Measurements from ENCODE around the gene ABCA5. TPM values are rescaled to one million over a fixed set of nuclear protein-coding genes. Genes with fewer than 3 reads are reported as not detected.

The ABCA5 gene
- total RNA-seq, 4 donors from 2014 or later = 62.8 to 228 (median 123) TPM

DNA sequence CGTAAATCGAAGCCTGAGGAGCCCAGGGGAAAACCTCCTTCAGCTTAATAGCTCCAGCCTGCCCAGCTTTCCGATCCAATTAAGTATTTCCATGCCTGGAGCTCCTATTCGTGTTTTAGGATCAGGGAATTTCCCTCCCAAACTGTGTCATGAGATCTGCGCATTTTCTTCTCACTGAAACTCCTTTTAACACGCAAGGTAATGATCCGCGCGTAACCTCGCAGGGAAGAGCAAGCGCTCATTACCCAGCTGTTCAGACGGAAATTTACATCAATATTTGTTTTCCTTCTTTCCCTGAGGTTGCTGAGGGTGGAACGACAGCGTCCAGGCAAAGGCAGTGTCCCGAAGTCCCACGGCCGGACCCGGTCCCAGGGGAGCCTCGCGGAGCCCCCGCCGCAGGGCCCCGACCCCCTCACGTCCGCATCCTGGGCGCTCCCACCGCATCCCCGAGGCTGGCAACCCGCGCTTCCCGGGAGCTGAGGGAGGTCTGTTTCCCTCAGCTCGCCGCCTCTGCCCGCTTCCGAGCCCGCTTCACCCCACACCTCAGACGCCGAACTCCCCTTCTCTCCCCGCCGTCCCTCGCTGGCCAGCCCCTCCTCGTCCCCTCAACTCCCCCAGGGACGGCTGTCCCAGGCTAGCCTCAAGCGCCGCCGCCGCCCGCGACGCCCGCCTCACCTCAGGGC, 415 bp downstream of the ABCA5 start:
- Histone ChIP-seq H3K27ac (peak overlapping the region; percentile 91 to 98 (median 97)), H3K36me3 (no peaks in the 10 kb centered on the region), H3K27me3 (no peaks in the 10 kb centered on the region), H3K4me1 (peaks cover 25 to 34% of the 10 kb centered on the region in 2 donors), H3K9me3 (no peaks in the 10 kb centered on the region), H3K4me3 (peak overlapping the region; percentile 79 to 94 (median 90))
- ATAC-seq (peak; percentile 34 to 42), DNase-seq (no peak)
- in situ Hi-C loops (cut with MboI; ENCODE audit: low sequenced_read_pairs in 4 of 4) = loop anchor here in 2 of 4 donors (5.0 to 25.0 kb wide), 3 partner anchors 196 to 836 kb away; partner anchors contain the start of gene KCNJ2 (in 1 of the 2)
- intact Hi-C loops (cut with DNase I; ENCODE audit: low total_unique reads) = loop anchor here (5.0 to 10.0 kb wide), 2 partner anchors 196 to 818 kb away; no protein-coding TSS in a partner anchor
- TF ChIP-seq POLR2A (IDR thresholded peaks at IDR 0.05) (no peak), CTCF (IDR thresholded peaks at IDR 0.05 in 4 of 5, conservative IDR thresholded peaks at IDR 0.05 in 1 of 5) (no peak)

DNA sequence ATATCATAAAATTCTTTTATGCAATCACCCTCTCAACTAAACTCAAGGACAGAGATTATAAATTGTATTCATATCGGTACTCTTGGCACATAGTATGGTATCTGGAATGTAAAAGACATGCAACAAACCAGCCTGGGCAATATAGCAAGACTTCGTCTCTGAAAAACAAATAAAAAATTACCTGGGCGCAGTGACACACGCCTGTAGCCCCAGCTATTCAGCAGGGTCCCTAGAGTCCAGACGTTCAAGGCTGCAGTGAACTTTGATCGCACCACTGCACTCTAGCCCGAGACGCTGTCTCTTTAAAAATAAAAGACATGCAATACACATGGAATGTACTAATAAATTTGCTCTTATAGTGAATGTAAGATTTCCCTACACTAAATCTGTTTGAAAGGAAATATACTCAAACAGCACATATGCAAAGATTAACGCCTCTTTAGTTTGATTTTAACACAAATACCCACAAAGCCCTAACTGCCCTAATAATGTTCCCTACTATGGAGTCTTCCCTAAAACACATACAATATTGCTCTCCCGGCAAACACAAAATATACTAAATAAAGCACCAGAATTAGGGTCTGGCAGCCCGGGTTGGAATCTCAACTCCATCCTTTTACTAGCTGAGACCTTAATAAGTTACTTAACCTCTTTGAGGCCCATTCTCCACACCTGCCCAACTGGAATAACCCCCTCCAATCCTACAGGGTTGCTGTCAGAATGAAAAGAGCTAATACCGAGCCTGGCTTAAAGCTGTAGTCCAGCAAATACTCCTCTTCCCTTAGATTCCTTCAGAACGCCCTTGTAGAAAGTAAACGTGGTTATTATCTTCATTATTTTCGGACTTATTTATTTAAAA, 1.2 kb downstream of the ABCA5 start:
- H3K27ac ChIP-seq = peak overlapping the region; percentile 91 to 98 (median 97)

DNA sequence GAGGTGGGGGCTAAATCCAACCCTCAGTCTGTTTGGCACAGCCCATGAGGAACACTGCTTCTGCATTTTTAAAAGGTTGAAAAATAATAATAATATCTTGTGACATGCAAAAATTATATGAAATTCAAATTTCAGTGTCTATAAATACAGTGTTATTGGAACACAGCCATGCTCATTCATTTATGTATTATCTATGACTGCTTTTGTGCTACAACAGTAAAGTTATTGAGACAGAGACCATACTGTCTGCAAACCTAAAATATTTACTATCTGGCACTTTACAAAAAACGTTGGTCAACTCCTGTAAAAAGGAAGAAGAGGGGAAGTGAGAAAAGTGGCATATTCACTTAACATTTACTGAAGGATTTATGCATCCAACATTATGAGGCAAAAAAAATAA, 3.1 kb downstream of the ABCA5 start:
- Histone ChIP-seq H3K4me1 (peaks cover 31 to 59% of the 10 kb centered on the region in 2 donors), H3K36me3 (peaks cover 0 to 6% of the 10 kb centered on the region in 2 donors), H3K9me3 (no peaks in the 10 kb centered on the region), H3K4me3 (peak overlapping the region in 3 of 4 donors; percentile 79 to 94 (median 93)), H3K27me3 (no peaks in the 10 kb centered on the region), H3K27ac (no peak overlapping the region)
- DNase-seq (no peak), ATAC-seq (no peak)
- intact Hi-C loops (cut with DNase I; ENCODE audit: low total_unique reads) = loop anchor here (10.0 kb wide), 1 partner anchor 821 kb away; no protein-coding TSS in a partner anchor
- TF ChIP-seq CTCF (IDR thresholded peaks at IDR 0.05 in 4 of 5, conservative IDR thresholded peaks at IDR 0.05 in 1 of 5) = no peak
- TF ChIP-seq POLR2A (IDR thresholded peaks at IDR 0.05) = no peak
- in situ Hi-C loops (cut with MboI; ENCODE audit: low sequenced_read_pairs in 4 of 4) = no loop called here

More for the DNA sequence above, 1.2 kb downstream of the ABCA5 start:
- peak overlapping the region; percentile 79 to 94 (median 90) for H3K4me3 ChIP-seq
- TF ChIP-seq CTCF (IDR thresholded peaks at IDR 0.05 in 4 of 5, conservative IDR thresholded peaks at IDR 0.05 in 1 of 5) (no peak), POLR2A (IDR thresholded peaks at IDR 0.05) (no peak)
- ATAC-seq (peak; percentile 25 to 51), DNase-seq (no peak)
- H3K36me3 ChIP-seq = no peaks in the 10 kb centered on the region
- in situ Hi-C loops (cut with MboI; ENCODE audit: low sequenced_read_pairs in 4 of 4) = loop anchor here in 2 of 4 donors (5.0 to 25.0 kb wide), 3 partner anchors 197 to 837 kb away; partner anchors contain the start of gene KCNJ2 (in 1 of the 2)
- H3K4me1 ChIP-seq = peaks cover 25 to 41% of the 10 kb centered on the region in 2 donors
- intact Hi-C loops (cut with DNase I; ENCODE audit: low total_unique reads) = loop anchor here (5.0 to 10.0 kb wide), 2 partner anchors 197 to 819 kb away; no protein-coding TSS in a partner anchor
- no peaks in the 10 kb centered on the region for H3K9me3 ChIP-seq
- no peaks in the 10 kb centered on the region for H3K27me3 ChIP-seq

DNA sequence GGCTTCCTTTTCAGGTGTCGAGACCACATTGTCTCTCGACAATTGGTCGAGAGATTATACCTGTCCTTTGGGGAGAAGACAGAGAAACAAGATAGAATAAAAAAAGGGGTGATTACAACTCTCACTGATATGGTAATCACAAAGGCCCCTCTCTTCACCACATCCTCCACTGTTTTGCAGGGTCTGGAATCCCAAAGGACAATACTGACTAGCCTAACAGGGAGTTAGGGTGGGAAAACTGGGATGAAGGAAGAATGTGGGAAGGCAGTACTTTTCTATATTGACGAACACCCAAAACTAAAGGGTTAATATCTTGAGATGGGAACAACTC, 6.1 kb downstream of the ABCA5 start:
- TF ChIP-seq CTCF (IDR thresholded peaks at IDR 0.05 in 4 of 5, conservative IDR thresholded peaks at IDR 0.05 in 1 of 5) = no peak
- no peak for TF ChIP-seq POLR2A (IDR thresholded peaks at IDR 0.05)
- H3K36me3 ChIP-seq = peaks cover 0 to 6% of the 10 kb centered on the region in 2 donors
- peak overlapping the region in 3 of 4 donors; percentile 24 to 57 (median 38) for H3K27ac ChIP-seq
- H3K4me1 ChIP-seq = peaks cover 55 to 70% of the 10 kb centered on the region in 2 donors
- in situ Hi-C loops (cut with MboI; ENCODE audit: low sequenced_read_pairs in 4 of 4) = no loop called here
- no peak for ATAC-seq
- no peaks in the 10 kb centered on the region for H3K9me3 ChIP-seq
- H3K27me3 ChIP-seq = no peaks in the 10 kb centered on the region
- intact Hi-C loops (cut with DNase I; ENCODE audit: low total_unique reads) = loop anchor here (10.0 kb wide), 1 partner anchor 824 kb away; no protein-coding TSS in a partner anchor
- no peak overlapping the region for H3K4me3 ChIP-seq
- DNase-seq = no peak

Measured in gastrocnemius medialis (tissue), 4 donors.